RWPE1 (cell line): ENCODE data around the gene UCMA.

Experiments
- CTCF ChIA-PET: fragments of 350-600 bp; sonication (Branson Sonifier 250); formaldehyde crosslinking; extraction: SDS; loops from one replicate; lab custom pipeline; 2021; lab: Yijun Ruan, JAX
- POLR2A ChIA-PET: fragments of 400-600 bp; formaldehyde crosslinking; extraction: SDS; loops from one replicate; lab custom pipeline; 2020; ENCODE audit warnings: antibody characterized with exemption; ENCODE audit not compliant: low non-redundant PET; lab: Yijun Ruan, JAX
- DNase-seq: peaks from one replicate; pipeline ENCODE4 v3.0.0; 2012; ENCODE audit warnings: low spot score
- H3K27ac ChIP-seq: fragments of 450-650 bp; 2 replicates; pipeline ENCODE4 v1.5.1; 2017
- CTCF ChIP-seq: fragments of 450-650 bp; conservative IDR thresholded peaks from 2 replicates; pipeline ENCODE4 v1.5.1; 2017; ENCODE audit warnings: low read depth, mild to moderate bottlenecking

UCMA gene

GRCh38 chr10:13193637-13194036 is 40.5 kb downstream of the UCMA start:
- no peak overlapping the region for H3K27ac ChIP-seq
- ChIA-PET POLR2A (no interaction called here), CTCF (interaction anchor here (0.5 to 0.7 kb wide), 2 partner anchors 109 to 709 kb away, joined by 3 read pairs; no protein-coding TSS in a partner anchor)
- TF ChIP-seq CTCF, result no peak
- DNase-seq, result no peak

GRCh38 chr10:13191362-13191761 is 42.8 kb downstream of the UCMA start:
- ChIA-PET POLR2A (no interaction called here), CTCF (no interaction called here)
- no peak for DNase-seq
- H3K27ac ChIP-seq, result no peak overlapping the region
- no peak for TF ChIP-seq CTCF

GRCh38 chr10:13190816-13191215 is 43.4 kb downstream of the UCMA start:
- DNase-seq, result no peak
- CTCF ChIA-PET, result no interaction called here
- POLR2A ChIA-PET, result no interaction called here
- no peak overlapping the region for H3K27ac ChIP-seq
- TF ChIP-seq CTCF, result no peak

- ChIA-PET CTCF (no interaction called here), POLR2A (no interaction called here)
Measured at GRCh38 chr10:13189961-13190360, 44.2 kb downstream of the UCMA start.

GRCh38 chr10:13188593-13188992 is 45.6 kb downstream of the UCMA start:
- POLR2A ChIA-PET, result no interaction called here
- no peak for DNase-seq
- CTCF ChIA-PET, result no interaction called here
- no peak for TF ChIP-seq CTCF
- no peak overlapping the region for H3K27ac ChIP-seq

More at GRCh38 chr10:13189961-13190360, 44.2 kb downstream of the UCMA start:
- TF ChIP-seq CTCF, result no peak
- no peak overlapping the region for H3K27ac ChIP-seq
- no peak for DNase-seq

GRCh38 chr10:13187135-13187534 is 47.0 kb downstream of the UCMA start:
- ChIA-PET POLR2A (no interaction called here), CTCF (no interaction called here)
- TF ChIP-seq CTCF, result no peak
- H3K27ac ChIP-seq, result no peak overlapping the region
- DNase-seq, result no peak
